Hepatocyte (in vitro differentiated cells): ENCODE measurements around the gene TBCD.

Experiments
- CTCF ChIP-seq: fragments of 200-600 bp; sonication (generic); IDR thresholded peaks from 2 replicates; pipeline ENCODE4 v1.5.1; 2016; ENCODE audit warnings: antibody characterized with exemption, mild to moderate bottlenecking; ENCODE audit not compliant: poor library complexity
- EZH2 ChIP-seq: fragments of 200-600 bp; sonication (generic); IDR thresholded peaks from 2 replicates; pipeline ENCODE4 v1.6.1; 2016; ENCODE audit warnings: antibody characterized with exemption, mild to moderate bottlenecking, borderline replicate concordance
- EZH2phosphoT487 ChIP-seq: fragments of 200-600 bp; sonication (generic); IDR thresholded peaks from one replicate; pipeline ENCODE4 v1.6.1; 2018; ENCODE audit warnings: antibody characterized with exemption, mild to moderate bottlenecking, low read depth, moderate library complexity; ENCODE audit not compliant: unreplicated experiment, severe bottlenecking

- no peak for TF ChIP-seq CTCF
- no peak for TF ChIP-seq EZH2phosphoT487
- TF ChIP-seq EZH2 = no peak
Observed at GRCh38 chr17:82967268-82968032, 215.6 kb downstream of the TBCD start.
